Naive thymus-derived CD4-positive, alpha-beta T cell (primary cell): ENCODE data around the gene TSPAN4. TPM values are rescaled to one million over a fixed set of nuclear protein-coding genes. Genes with fewer than 3 reads are reported as not detected.

Experiments used
- ATAC-seq: fragments of 150-1000 bp; cut with Tn5 transposase; 2 replicates; pipeline ENCODE4 v1.10.0; 2021; ENCODE audit warnings: mild to moderate bottlenecking, moderate library complexity
- CTCF ChIA-PET: fragments of 350-600 bp; sonication (Branson Sonifier 250); formaldehyde crosslinking; loops from one replicate; lab custom pipeline; 2021; ENCODE audit warnings: antibody characterized with exemption; lab: Charles Lee
- POLR2A ChIA-PET: fragments of 350-600 bp; sonication (Branson Sonifier 250); formaldehyde crosslinking; loops from one replicate; lab custom pipeline; 2021; ENCODE audit warnings: antibody characterized with exemption, inconsistent platforms; lab: Charles Lee
- DNase-seq, 9 donors: peaks; one replicate each; pipeline versions ENCODE4 v3.0.0 to v3.0.0-alpha.2; 2020 to 2022; ENCODE audit warnings: mixed read lengths in 1 of 9
- H3K27ac ChIP-seq: one replicate; pipeline ENCODE4 v1.7.0; 2013; ENCODE audit warnings: mild to moderate bottlenecking, low read depth, low read length, moderate library complexity
- H3K27me3 ChIP-seq, 2 donors: one replicate each; pipeline ENCODE4 v1.7.0; 2013; ENCODE audit warnings: low read length in 2 of 2, mild to moderate bottlenecking in 2 of 2, moderate library complexity in 2 of 2; ENCODE audit not compliant: control insufficient read depth in 2 of 2, insufficient read depth in 2 of 2
- H3K36me3 ChIP-seq, 3 experiments: 1 replicate in 2 of 3; 2 replicates in 1 of 3; pipeline ENCODE4 v1.7.0; 2013; ENCODE audit warnings: low read length in 3 of 3, mild to moderate bottlenecking in 3 of 3, moderate library complexity in 1 of 3; ENCODE audit not compliant: insufficient read depth in 3 of 3, control insufficient read depth in 2 of 3
- H3K4me1 ChIP-seq, 2 donors: one replicate each; pipeline ENCODE4 v1.7.0; 2013; ENCODE audit warnings: low read length in 2 of 2, mild to moderate bottlenecking in 2 of 2, moderate library complexity in 1 of 2; ENCODE audit not compliant: control insufficient read depth in 2 of 2, insufficient read depth in 2 of 2
- H3K4me3 ChIP-seq: 2 replicates; pipeline ENCODE4 v1.7.0; 2013; ENCODE audit warnings: mild to moderate bottlenecking, low read length
- H3K9me3 ChIP-seq, 3 experiments: 1 replicate in 2 of 3; 2 replicates in 1 of 3; pipeline ENCODE4 v1.7.0; 2013; ENCODE audit warnings: low read length in 3 of 3; ENCODE audit not compliant: control insufficient read depth in 2 of 3
- H3K27ac Mint-ChIP-seq, 9 donors: one replicate each; pipeline ENCODE4 v1.8.0; 2020 to 2022; ENCODE audit warnings: mixed read lengths in 9 of 9, mild to moderate bottlenecking in 8 of 9, moderate library complexity in 5 of 9, inconsistent platforms in 2 of 9
- H3K27me3 Mint-ChIP-seq, 5 donors: one replicate each; pipeline ENCODE4 v1.8.0; 2021 to 2022; ENCODE audit warnings: mixed read lengths in 5 of 5, mild to moderate bottlenecking in 1 of 5
- H3K36me3 Mint-ChIP-seq, 5 donors: one replicate each; pipeline ENCODE4 v1.8.0; 2020 to 2022; ENCODE audit warnings: mixed read lengths in 5 of 5, mild to moderate bottlenecking in 3 of 5, inconsistent platforms in 1 of 5
- H3K4me1 Mint-ChIP-seq, 7 donors: one replicate each; pipeline ENCODE4 v1.8.0; 2020 to 2022; ENCODE audit warnings: mixed read lengths in 7 of 7, mild to moderate bottlenecking in 3 of 7, inconsistent platforms in 1 of 7
- H3K4me3 Mint-ChIP-seq, 10 donors: one replicate each; pipeline ENCODE4 v1.8.0; 2020 to 2022; ENCODE audit warnings: mild to moderate bottlenecking in 10 of 10, mixed read lengths in 10 of 10, moderate library complexity in 6 of 10, inconsistent platforms in 2 of 10
- H3K9me3 Mint-ChIP-seq, 11 donors: one replicate each; pipeline ENCODE4 v1.8.0; 2020 to 2022; ENCODE audit warnings: mixed read lengths in 11 of 11, mild to moderate bottlenecking in 4 of 11, inconsistent platforms in 1 of 11, moderate library complexity in 1 of 11
- intact Hi-C, 2 donors: fragments of 100-400 bp; cut with micrococcal nuclease; formaldehyde crosslinking; loops; one replicate each; pipeline ENCODE4 v1.15.1; 2023
- polyA plus RNA-seq, 2 donors: library from polyadenylated mRNA; unstranded; fragments of 300-500 nt; fragmentation: Illumina TruSeq; gene quantifications; one replicate each; pipeline ENCODE4 v1.2.3, GENCODE V29; 2021
- total RNA-seq, 6 experiments: library from RNA in 5 of 6; stranded (reverse) in 5 of 6; gene quantifications; 1 replicate in 5 of 6; 2 replicates in 1 of 6; pipeline ENCODE4 v1.2.3 and lab custom pipeline; 2021 to 2026

The TSPAN4 gene
- total RNA-seq (10 to 100 TPM in 1 of 5 experiments, 1 to 10 TPM in 4; 4.8 to 12.6 (median 6.6) TPM), polyA plus RNA-seq (1 to 10 TPM; 4.1 to 4.7 TPM), total RNA-seq (lab: John Stamatoyannopoulos, UW) (1.1 reads per million)

- peak within 1 kb of the TSS; percentile 89 for H3K27ac ChIP-seq
- H3K4me1 ChIP-seq = peaks cover 16 to 21% of the 10 kb centered on the region in 2 donors
- peak within 1 kb of the TSS; percentile 74 to 89 (median 86) for H3K4me3 Mint-ChIP-seq
- intact Hi-C loops = loop anchor here (1.0 to 10.0 kb wide), 8 partner anchors 10 to 542 kb away; partner anchors contain the start of genes AP2A2 (in 2 of the 2), BRSK2 (in 1 of the 2), CD151 (in 1 of the 2) and CRACR2B (in 1 of the 2)
- DNase-seq (peak; percentile 76 to 97 (median 81)), ATAC-seq (peak; percentile 86)
- ChIA-PET POLR2A (interaction anchor here (0.6 to 5.2 kb wide), 8 partner anchors 9 to 145 kb away, joined by 3 to 36 read pairs (median 8); partner anchors contain the start of genes CD151, CRACR2B, PIDD1 and PNPLA2), CTCF (no interaction called here)
- peak within 1 kb of the TSS; percentile 83 for H3K4me3 ChIP-seq
- no peaks in the 10 kb centered on the region for H3K9me3 Mint-ChIP-seq
- H3K36me3 ChIP-seq = peaks cover 0 to 31% (median 0%) of the 10 kb centered on the region in 3 experiments
- peaks cover 0 to 2% (median 0%) of the 10 kb centered on the region in 5 donors for H3K27me3 Mint-ChIP-seq
- peaks cover 0 to 4% (median 0%) of the 10 kb centered on the region in 5 donors for H3K36me3 Mint-ChIP-seq
- H3K9me3 ChIP-seq = no peaks in the 10 kb centered on the region
- H3K4me1 Mint-ChIP-seq = peaks cover 5 to 36% (median 18%) of the 10 kb centered on the region in 7 donors
- peak within 1 kb of the TSS; percentile 28 to 89 (median 70) for H3K27ac Mint-ChIP-seq
- no peaks in the 10 kb centered on the region for H3K27me3 ChIP-seq
These were observed at the start of gene TSPAN4, which contains the start of gene POLR2L for GRCh38 chr11:842370-843002. TSPAN4 (plus strand) TSS chr11:842852; CDS start chr11:850305, 7,453 bp downstream. POLR2L (minus strand) TSS chr11:842529; CDS start chr11:842508, 21 bp downstream.

- Histone ChIP-seq H3K4me3 (no peak overlapping the region), H3K27me3 (no peaks in the 10 kb centered on the region), H3K9me3 (no peaks in the 10 kb centered on the region), H3K4me1 (peaks cover 10 to 14% of the 10 kb centered on the region in 2 donors), H3K36me3 (peaks cover 0 to 42% (median 0%) of the 10 kb centered on the region in 3 experiments), H3K27ac (no peak overlapping the region)
- no peak overlapping the region for H3K27ac Mint-ChIP-seq
- no peaks in the 10 kb centered on the region for H3K27me3 Mint-ChIP-seq
- no peaks in the 10 kb centered on the region for H3K9me3 Mint-ChIP-seq
- POLR2A ChIA-PET = no interaction called here
- intact Hi-C loops = loop anchor here (10.0 kb wide), 2 partner anchors 228 to 378 kb away; partner anchors contain the start of genes LMNTD2 (in 1 of the 2), RASSF7 (in 1 of the 2) and SIGIRR (in 1 of the 2)
- H3K4me3 Mint-ChIP-seq = peak overlapping the region in 1 of 10 donors; percentile 28
- peaks cover 0 to 8% (median 0%) of the 10 kb centered on the region in 5 donors for H3K36me3 Mint-ChIP-seq
- no peak for ATAC-seq
- DNase-seq = no peak
- peaks cover 0 to 20% (median 12%) of the 10 kb centered on the region in 7 donors for H3K4me1 Mint-ChIP-seq
- CTCF ChIA-PET = no interaction called here
These were observed 49.8 kb upstream of the TSPAN4 start for GRCh38 chr11:792873-793272.

- peaks cover 0 to 15% (median 12%) of the 10 kb centered on the region in 7 donors for H3K4me1 Mint-ChIP-seq
- Histone ChIP-seq H3K9me3 (no peaks in the 10 kb centered on the region), H3K4me1 (peaks cover 12 to 14% of the 10 kb centered on the region in 2 donors), H3K27ac (no peak overlapping the region), H3K27me3 (no peaks in the 10 kb centered on the region), H3K4me3 (no peak overlapping the region), H3K36me3 (peaks cover 0 to 42% (median 0%) of the 10 kb centered on the region in 3 experiments)
- no peaks in the 10 kb centered on the region for H3K9me3 Mint-ChIP-seq
- ChIA-PET CTCF (no interaction called here), POLR2A (no interaction called here)
- peak overlapping the region in 2 of 10 donors; percentile 63 to 76 for H3K4me3 Mint-ChIP-seq
- DNase-seq (no peak), ATAC-seq (no peak)
- peaks cover 0 to 8% (median 0%) of the 10 kb centered on the region in 5 donors for H3K36me3 Mint-ChIP-seq
- intact Hi-C loops = loop anchor here (10.0 kb wide), 2 partner anchors 229 to 379 kb away; partner anchors contain the start of genes LMNTD2 (in 1 of the 2), RASSF7 (in 1 of the 2) and SIGIRR (in 1 of the 2)
- H3K27me3 Mint-ChIP-seq = no peaks in the 10 kb centered on the region
- H3K27ac Mint-ChIP-seq = peak overlapping the region in 2 of 9 donors; percentile 38 to 48
These were observed 49.1 kb upstream of the TSPAN4 start for GRCh38 chr11:793556-793955.

GRCh38 chr11:794013-794765 lies 48.5 kb upstream of the TSPAN4 start:
- no peak for DNase-seq
- no peak for ATAC-seq
- Mint-ChIP-seq H3K4me1 (peaks cover 0 to 15% (median 11%) of the 10 kb centered on the region in 7 donors), H3K27ac (peak overlapping the region in 2 of 9 donors; percentile 25 to 38), H3K36me3 (peaks cover 0 to 8% (median 0%) of the 10 kb centered on the region in 5 donors), H3K27me3 (no peaks in the 10 kb centered on the region), H3K9me3 (no peaks in the 10 kb centered on the region), H3K4me3 (peak overlapping the region in 4 of 10 donors; percentile 39 to 95 (median 69))
- Histone ChIP-seq H3K4me3 (no peak overlapping the region), H3K9me3 (no peaks in the 10 kb centered on the region), H3K27me3 (no peaks in the 10 kb centered on the region), H3K36me3 (peaks cover 0 to 42% (median 0%) of the 10 kb centered on the region in 3 experiments), H3K4me1 (peaks cover 14 to 16% of the 10 kb centered on the region in 2 donors), H3K27ac (no peak overlapping the region)
- intact Hi-C loops = loop anchor here (10.0 kb wide), 2 partner anchors 229 to 379 kb away; partner anchors contain the start of genes LMNTD2 (in 1 of the 2), RASSF7 (in 1 of the 2) and SIGIRR (in 1 of the 2)
- ChIA-PET POLR2A (no interaction called here), CTCF (no interaction called here)

GRCh38 chr11:794766-795633 lies 47.7 kb upstream of the TSPAN4 start:
- DNase-seq (no peak), ATAC-seq (no peak)
- ChIA-PET CTCF (interaction anchor here (0.6 kb wide), 1 partner anchor 195 kb away, joined by 4 read pairs; no protein-coding TSS in a partner anchor), POLR2A (interaction anchor here (0.7 to 3.0 kb wide), 7 partner anchors 9 to 386 kb away, joined by 3 to 23 read pairs (median 7); partner anchors contain the start of genes GATD1, PIDD1 and PNPLA2)
- peak overlapping the region in 1 of 9 donors; percentile 58 for H3K27ac Mint-ChIP-seq
- H3K9me3 Mint-ChIP-seq = no peaks in the 10 kb centered on the region
- H3K9me3 ChIP-seq = no peaks in the 10 kb centered on the region
- no peaks in the 10 kb centered on the region for H3K27me3 Mint-ChIP-seq
- peak overlapping the region in 7 of 10 donors; percentile 33 to 95 (median 60) for H3K4me3 Mint-ChIP-seq
- peaks cover 0 to 43% (median 0%) of the 10 kb centered on the region in 3 experiments for H3K36me3 ChIP-seq
- H3K4me3 ChIP-seq = no peak overlapping the region
- intact Hi-C loops = loop anchor here (5.0 to 10.0 kb wide), 5 partner anchors 68 to 558 kb away; partner anchors contain the start of genes AP2A2 (in 1 of the 2), LMNTD2 (in 1 of the 2), PSMD13 (in 1 of the 2) and RASSF7 (in 1 of the 2)
- peaks cover 0 to 15% (median 11%) of the 10 kb centered on the region in 7 donors for H3K4me1 Mint-ChIP-seq
- H3K4me1 ChIP-seq = peaks cover 14 to 16% of the 10 kb centered on the region in 2 donors
- H3K27ac ChIP-seq = no peak overlapping the region
- H3K36me3 Mint-ChIP-seq = peaks cover 0 to 8% (median 0%) of the 10 kb centered on the region in 5 donors
- H3K27me3 ChIP-seq = no peaks in the 10 kb centered on the region
